HG03095 (cell line): ENCODE data around the gene RAI1.

ENCODE experiments used
- ATAC-seq: cut with Tn5 transposase; IDR thresholded peaks from one replicate; pipeline ENCODE4 v1.9.1; 2021; ENCODE audit warnings: moderate library complexity; ENCODE audit not compliant: unreplicated experiment

The RAI1 gene

GRCh38 chr17:17763734-17764133 lies 82.5 kb downstream of the RAI1 start:
- ATAC-seq: no peak

- no peak for ATAC-seq
These were observed 84.3 kb downstream of the RAI1 start for GRCh38 chr17:17765359-17766076.

- peak; percentile 67 for ATAC-seq
These were observed 85.0 kb downstream of the RAI1 start for GRCh38 chr17:17766077-17766743.

GRCh38 chr17:17766744-17767120 lies 85.5 kb downstream of the RAI1 start:
- no peak for ATAC-seq

GRCh38 chr17:17767154-17767869 lies 86.1 kb downstream of the RAI1 start:
- no peak for ATAC-seq

GRCh38 chr17:17767887-17768418 lies 86.7 kb downstream of the RAI1 start:
- no peak for ATAC-seq

GRCh38 chr17:17768424-17769088 lies 87.3 kb downstream of the RAI1 start:
- no peak for ATAC-seq

GRCh38 chr17:17769869-17770631 lies 88.8 kb downstream of the RAI1 start:
- no peak for ATAC-seq

- ATAC-seq: no peak
These were observed 89.4 kb downstream of the RAI1 start for GRCh38 chr17:17770632-17771044.

GRCh38 chr17:17771498-17772201 lies 90.4 kb downstream of the RAI1 start:
- ATAC-seq: no peak

GRCh38 chr17:17772231-17772630 lies 91.0 kb downstream of the RAI1 start:
- ATAC-seq: no peak

- no peak for ATAC-seq
These were observed 93.0 kb downstream of the RAI1 start for GRCh38 chr17:17774009-17774881.

GRCh38 chr17:17776889-17777288 lies 95.6 kb downstream of the RAI1 start:
- ATAC-seq: no peak

- ATAC-seq: no peak
These were observed 97.2 kb downstream of the RAI1 start for GRCh38 chr17:17778308-17779014.

- ATAC-seq: no peak
These were observed 97.9 kb downstream of the RAI1 start for GRCh38 chr17:17779015-17779611.

- ATAC-seq: no peak
These were observed 99.8 kb downstream of the RAI1 start for GRCh38 chr17:17780922-17781590.
